ENCODE results near the gene TTYH1.
"Not testable (repeated sequence)": the region's sequence is repeated elsewhere in the genome, so short reads cannot be mapped to it uniquely, and the experiment has no call there.

Gene TTYH1

DNA sequence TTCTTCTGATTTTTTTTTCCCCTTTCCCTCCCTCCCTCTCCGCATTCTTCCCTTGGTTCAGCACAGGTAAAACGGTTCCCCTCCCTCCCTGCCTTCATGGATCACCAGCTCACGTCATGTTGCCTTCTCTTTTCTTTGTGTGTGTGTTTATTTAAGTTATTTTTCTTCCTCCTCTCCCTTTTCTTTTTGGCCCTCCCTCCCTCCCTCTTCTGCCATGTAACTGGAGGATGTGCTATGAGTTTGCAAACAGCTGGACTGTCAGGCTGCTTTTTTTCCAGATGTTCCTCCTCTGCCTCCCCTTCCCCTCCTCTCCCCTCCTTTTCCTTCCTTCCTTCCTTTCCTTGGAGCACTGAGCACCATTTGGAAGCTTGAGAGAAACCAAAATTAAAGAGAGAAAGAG is 46.3 kb downstream of the TTYH1 start:
- no peak for DNase-seq

- peak; percentile 16 for DNase-seq
These were observed 46.9 kb downstream of the TTYH1 start for GRCh38 chr19:54462047-54462654.

GRCh38 chr19:54462655-54463530 is 47.6 kb downstream of the TTYH1 start:
- peak; percentile 70 for DNase-seq

- DNase-seq = peak; percentile 93
These were observed 48.3 kb downstream of the TTYH1 start, which contains the start of gene LENG9 for GRCh38 chr19:54463531-54464043. TSS of gene LENG9 (minus strand) at chr19:54463778. CDS start at chr19:54463526, 252 bp downstream.

DNA sequence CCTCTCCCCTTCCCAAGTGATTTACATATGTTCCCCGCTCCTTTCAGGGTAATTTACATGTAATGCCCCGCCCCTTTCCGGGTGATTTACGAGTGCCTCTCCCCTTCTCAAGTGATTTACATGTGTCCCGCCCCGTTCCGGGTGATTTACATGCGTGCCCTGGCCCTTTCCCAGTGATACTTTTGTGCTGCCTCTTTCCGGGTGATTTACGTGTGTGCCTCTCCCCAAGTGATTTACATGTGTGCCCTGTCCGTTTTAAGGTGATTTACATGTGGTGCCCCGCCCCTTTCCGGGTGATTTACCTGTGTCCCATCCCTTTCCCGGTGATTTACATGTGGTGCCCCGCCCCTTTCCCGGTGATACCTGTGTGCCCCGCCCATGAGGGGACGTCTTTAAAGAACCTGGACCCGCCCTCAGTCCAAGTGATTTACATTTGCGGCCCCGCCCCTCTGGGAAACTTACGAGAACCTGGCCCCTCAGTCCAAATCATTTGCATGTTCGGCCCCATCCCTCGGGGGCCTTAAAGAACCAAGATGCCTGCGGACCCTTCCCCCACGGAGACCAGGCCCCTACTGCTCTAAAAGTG is 48.9 kb downstream of the TTYH1 start:
- DNase-seq = peak; percentile 86

DNA sequence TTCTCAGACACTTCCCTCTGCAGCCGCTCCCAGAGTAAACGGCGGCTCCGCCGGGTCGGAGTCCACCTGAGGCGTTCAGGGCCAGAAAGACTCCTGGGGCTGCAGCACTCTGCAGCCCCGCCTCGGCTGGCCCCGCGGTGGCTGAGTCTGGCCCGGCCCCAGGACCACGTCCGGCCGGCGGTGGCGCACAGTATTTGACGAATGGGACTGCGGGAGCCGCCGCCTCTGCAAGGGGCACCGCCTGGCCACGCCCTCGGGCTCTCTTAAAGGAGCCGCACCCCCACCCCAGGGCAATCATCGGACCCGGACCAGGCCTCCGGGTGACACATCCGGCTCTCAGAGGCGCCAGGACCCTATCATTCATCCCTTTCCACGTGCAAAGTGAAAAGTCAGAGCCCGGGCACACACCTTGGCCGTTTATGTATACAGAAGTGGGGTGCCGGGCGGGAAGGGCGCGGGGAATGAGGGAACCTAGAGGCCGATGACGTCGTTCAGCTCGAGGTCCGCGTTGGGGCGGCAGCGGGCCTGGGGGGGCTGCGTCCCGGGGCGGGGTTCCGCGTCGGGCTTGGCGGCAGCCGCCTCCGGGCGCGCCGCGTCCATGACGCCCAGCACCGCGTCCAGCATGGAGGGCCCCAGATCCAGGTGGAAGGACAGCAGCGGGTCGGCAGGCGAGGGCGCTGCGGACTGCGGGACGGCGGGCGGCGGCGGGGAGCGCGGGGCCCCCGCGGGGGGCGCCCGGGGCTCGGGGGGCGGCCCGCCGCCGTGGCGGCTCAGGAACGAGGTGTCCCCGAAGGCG is 49.6 kb downstream of the TTYH1 start:
- peak; percentile 52 for DNase-seq

GRCh38 chr19:54465426-54466109 is 50.3 kb downstream of the TTYH1 start:
- no peak for DNase-seq

DNA sequence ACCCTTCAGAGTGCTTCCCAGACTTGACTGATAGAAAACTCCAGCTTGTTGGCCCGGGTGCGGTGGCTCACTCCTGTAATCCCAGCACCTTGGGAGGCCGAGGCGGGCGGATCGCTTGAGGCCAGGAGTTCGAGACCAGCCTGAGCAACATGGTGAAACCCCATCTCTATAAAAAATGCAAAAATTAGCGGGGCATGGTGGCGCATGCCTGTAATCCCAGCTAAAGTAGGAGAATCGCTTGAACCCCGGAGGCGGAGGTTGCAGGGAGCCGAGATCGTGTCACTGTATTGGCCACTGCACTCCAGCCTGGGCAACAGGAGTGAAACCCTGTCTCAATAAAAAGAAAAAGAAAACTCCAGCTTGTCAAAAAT is 50.8 kb downstream of the TTYH1 start:
- not testable (repeated sequence) for DNase-seq

DNA sequence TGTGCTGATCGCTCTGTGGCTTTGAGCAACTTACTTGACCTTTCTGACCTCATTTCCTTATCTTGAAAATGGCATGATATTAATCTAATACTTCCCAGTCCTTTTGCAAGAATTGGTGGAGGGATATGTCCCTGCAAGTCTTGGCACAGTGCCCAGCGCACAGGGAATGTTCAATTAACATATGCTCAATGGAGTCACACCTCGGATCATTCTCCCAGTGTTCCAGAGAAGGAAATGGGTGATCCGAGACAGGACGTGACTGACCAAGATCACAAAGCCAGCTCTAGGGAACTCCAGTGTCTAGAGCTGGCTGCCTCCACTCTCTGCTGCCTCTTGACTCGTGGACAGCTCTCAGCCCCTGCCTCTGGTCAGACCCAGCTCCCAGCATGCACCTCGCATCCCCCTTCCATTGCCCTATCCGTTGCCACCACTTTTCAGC is 54.3 kb downstream of the TTYH1 start:
- no peak for DNase-seq

- DNase-seq = no peak
These were observed 55.1 kb downstream of the TTYH1 start for GRCh38 chr19:54470276-54470887.

GRCh38 chr19:54470991-54471782 is 55.9 kb downstream of the TTYH1 start:
- no peak for DNase-seq

GRCh38 chr19:54473071-54473891 is 58.0 kb downstream of the TTYH1 start, which contains the start of gene CDC42EP5:
TSS of gene CDC42EP5 (minus strand) at chr19:54473296. CDS start at chr19:54465547, 7,749 bp downstream.
- DNase-seq = no peak

DNA sequence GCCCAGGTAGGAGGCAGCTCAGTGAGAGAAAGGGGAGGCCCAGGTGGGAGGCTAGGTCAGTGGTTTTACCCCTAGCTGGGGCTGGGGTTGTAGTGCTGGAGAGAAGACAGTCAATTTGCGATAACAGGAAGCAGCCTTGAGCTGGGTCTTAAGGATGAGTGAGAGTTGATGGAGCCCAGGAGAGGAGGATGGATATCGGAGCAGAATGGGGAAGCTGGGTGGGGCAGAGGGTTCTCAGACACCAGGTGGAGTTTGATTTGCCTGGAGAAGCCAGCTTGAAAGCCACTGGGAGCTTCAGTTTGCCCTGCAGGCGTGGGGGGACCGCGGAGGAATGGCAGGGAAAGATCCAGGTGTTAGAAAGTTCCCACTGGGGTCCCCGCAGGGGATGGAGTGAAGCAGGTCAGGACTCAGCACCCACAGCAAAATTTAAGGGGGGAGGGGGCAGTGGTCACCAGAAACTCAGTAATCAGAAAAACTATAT is 58.7 kb downstream of the TTYH1 start:
- no peak for DNase-seq

DNA sequence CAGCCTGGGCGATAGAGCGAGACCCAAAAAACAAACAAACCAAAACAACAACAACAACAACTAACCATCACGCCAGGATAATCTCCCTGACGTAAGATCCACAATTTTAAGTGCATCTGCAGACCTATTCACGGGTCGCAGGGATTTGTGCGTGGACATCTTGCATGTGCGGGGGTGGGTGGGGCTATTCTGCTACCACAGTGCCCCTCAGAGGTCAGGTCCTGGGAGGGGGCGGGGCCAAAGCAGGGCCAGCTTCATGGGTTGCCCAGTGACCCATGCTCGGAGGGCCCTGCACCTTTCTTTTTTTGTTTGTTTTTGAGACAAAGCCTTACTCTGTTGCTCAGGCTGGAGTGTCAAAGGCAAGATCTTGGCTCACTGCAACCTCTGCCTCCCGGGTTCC is 60.4 kb downstream of the TTYH1 start:
- no peak for DNase-seq

- DNase-seq = no peak
These were observed 62.4 kb downstream of the TTYH1 start for GRCh38 chr19:54477650-54478049.

GRCh38 chr19:54478677-54479266 is 63.5 kb downstream of the TTYH1 start:
- no peak for DNase-seq

DNA sequence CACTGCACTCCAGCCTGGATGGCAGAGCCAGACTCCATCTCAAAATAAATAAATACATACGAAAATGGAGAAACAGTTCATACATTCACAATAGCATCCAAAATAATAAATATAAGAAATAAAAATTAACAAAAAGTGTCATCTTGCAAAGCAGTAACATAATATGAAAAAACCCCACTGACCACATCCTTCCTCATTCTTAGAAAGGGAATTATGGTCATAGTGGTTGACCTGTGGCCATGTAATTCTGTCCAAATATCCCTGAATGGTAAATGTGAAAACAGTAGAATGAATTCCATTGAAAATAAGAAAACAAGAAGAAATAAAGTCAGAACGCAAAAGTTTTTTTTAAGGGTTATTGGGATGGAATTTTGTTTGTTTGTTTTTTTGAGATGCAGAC is 64.8 kb downstream of the TTYH1 start:
- DNase-seq = no peak

DNA sequence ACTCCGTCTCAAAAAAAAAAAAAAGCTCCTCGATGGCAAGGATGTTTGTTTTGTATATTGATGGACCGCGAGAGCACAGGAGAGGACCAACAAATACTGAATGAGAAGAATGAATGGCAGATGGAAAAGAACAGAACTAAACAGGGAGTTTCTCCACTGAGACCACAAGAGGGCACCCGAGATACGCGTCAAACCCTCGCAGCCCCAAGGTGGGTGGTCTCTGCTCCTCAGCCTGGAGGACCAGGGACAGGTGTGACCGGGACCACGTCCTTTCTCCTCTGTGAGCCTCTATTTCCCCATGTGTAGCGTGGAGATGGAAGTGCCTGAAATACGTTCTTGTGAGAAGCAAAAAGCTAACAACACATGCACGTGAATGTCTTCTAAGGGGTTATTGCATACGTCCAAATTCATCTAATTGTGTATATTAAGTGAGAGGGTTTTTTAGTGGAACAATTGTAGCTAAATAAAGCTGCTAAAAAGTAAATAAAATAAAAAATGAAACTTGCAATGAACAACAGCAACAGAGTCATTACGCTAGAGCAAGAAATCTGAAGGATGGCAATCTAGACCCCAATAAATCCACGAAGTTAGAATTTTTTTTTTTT is 66.2 kb downstream of the TTYH1 start:
- DNase-seq = peak; percentile 30

GRCh38 chr19:54482889-54483288 is 67.6 kb downstream of the TTYH1 start:
- no peak for DNase-seq
